HL-60/S4 treated with phorbol 12-myristate 13-acetate at 8.2 ng/mL for 4 days and 3 days (cell line): ENCODE measurements around the gene IFT20.
"Not testable (repeated sequence)": the region's sequence is repeated elsewhere in the genome, so short reads cannot be mapped to it uniquely, and the experiment has no call there.

Experiments
- in situ Hi-C: fragments of 300-500 bp; cut with MboI; formaldehyde crosslinking; loops from 2 replicates; pipeline ENCODE4 v1.15.0; 2022; ENCODE audit warnings: low sequenced_read_pairs

The IFT20 gene

DNA sequence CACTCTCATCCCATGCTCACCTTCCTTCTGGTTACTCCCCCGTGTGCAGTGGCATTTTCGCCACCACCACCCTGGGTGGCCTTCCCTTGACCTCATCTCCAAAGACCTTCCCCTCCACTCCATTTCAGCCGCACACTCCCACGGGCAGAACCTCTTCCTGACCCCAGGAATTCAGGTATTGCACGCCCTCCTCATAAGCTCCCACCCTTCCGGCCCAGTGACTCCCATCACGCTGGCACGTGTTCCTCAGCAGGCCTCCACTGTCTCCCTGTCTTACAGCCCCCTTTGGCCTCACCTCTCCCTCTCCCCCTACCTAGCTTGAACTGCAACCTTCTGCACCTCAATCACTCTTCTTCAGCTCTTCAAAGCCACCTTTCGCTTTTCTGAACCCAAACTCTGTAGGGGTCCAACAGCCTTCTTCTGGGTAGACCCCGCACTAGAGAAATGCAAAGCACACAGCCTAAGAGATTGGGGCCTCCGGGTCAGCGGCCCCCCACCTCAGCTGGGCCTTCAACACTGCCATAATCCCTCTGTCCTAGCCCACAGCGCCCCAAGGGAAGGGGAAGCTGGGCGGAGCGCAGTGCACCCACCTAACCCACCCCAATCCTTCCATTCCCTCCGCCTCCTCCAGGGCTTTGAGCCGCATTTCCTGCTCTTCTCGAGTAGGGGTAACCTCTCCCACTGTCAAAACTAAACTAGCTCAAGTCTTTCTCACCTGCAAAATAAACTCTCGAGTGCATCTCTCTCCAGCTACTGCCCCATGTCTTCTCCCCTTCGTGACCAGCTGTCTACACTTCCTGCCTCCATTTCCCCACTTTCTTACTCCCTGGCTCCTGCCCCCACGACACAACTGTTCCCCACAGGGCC is 17.9 kb downstream of the IFT20 start:
- in situ Hi-C loops, result no loop called here

DNA sequence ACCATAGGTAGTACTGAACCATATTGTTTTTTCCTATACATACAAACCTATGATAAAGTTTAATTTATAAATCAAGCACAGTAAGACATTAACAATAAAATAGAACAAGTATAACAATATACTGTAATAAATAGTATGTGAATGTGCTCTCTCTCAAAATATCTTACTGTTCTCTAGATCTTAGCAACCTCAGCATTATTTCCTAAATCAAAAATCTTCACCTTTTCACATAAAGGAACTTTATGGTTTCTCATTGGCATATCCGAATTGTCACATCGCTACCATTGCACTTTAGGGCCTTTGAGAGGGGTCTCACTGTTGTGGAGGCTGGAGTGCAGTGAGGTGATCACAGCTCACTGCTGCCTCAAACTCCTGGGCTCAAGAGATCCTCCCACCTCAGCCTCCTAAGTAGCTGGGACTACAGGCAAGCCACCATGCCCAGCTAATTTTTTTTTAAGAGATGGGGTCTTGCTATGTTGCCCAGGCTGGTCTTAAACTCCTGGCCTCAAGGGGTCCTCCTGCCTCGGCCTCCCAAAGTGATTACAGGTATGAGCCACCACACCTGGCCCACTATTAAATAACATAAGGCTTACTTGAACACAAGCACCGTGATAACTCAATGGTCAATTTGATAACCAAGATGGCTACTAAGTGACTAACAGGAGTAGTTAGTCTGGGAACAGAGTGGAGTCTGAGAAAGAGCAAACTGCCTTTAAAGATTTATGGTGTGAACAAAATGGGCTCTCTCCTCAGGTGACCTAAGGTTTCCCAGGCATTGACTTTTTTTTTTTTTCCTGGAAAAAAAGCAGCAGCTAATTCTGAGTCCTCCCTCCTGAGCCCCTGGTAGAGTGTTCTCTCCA is 19.2 kb downstream of the IFT20 start:
- in situ Hi-C loops, result no loop called here

DNA sequence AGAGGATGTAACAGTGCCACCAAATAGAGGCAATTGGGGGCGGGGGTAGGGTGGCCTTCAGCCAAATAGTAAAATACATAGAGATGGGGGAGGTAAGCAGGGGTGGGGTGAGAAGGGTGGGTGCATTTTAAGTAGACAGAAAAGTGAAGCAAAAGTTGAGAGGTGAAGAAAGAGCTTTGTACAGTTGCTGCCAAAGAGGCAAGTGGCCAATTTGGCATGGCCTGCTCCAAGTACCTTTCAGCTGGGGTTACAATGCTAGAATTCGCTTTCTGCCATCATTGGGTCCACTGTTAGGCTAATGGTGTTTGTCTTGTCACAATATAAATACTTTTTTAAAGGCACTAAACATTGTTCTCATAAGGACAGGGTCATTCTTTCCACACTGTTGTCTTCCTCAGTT is 21.4 kb downstream of the IFT20 start:
- in situ Hi-C loops, result no loop called here

DNA sequence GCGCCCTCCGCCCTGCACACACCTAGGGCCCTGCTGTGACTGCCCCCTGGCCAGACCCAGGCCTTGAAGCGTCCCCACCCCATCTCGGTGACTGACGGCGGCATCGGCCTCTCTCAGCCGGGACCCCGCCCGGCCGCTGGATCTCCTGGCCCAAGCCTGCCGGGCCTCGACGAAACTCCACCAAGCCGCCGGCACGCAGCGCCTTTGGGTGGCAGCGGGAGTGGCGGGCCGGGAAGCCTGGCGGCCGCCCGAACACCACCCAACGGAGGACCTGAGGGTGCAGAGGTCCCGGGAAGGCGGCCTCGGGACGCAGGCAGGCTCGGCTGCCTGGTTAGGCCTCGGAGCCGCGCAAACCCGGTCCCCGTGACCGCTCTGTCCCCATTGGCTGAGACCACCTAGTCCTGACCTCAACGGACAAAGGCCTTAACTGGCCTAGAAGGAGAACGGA is 28.3 kb downstream of the IFT20 start:
- in situ Hi-C loops, result no loop called here

DNA sequence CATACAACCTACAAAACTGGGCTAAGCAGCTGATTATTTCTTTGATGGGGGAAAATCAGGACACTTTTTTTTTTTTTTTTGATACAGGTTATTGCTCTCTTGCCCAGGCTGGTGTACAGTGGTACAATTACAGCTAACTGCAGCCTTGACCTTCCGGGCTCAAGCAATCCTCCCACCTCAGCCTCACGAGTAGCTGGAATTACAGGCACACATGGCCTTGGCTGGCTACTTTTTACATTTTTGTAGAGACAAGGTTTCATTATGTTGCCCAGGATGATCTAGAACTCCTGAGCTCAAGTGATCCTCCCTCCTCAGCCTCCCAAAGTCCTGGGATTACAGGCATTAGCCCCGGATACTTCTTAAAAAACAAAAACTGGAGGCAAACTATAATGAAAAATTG is 36.8 kb downstream of the IFT20 start:
- in situ Hi-C loops, result no loop called here

DNA sequence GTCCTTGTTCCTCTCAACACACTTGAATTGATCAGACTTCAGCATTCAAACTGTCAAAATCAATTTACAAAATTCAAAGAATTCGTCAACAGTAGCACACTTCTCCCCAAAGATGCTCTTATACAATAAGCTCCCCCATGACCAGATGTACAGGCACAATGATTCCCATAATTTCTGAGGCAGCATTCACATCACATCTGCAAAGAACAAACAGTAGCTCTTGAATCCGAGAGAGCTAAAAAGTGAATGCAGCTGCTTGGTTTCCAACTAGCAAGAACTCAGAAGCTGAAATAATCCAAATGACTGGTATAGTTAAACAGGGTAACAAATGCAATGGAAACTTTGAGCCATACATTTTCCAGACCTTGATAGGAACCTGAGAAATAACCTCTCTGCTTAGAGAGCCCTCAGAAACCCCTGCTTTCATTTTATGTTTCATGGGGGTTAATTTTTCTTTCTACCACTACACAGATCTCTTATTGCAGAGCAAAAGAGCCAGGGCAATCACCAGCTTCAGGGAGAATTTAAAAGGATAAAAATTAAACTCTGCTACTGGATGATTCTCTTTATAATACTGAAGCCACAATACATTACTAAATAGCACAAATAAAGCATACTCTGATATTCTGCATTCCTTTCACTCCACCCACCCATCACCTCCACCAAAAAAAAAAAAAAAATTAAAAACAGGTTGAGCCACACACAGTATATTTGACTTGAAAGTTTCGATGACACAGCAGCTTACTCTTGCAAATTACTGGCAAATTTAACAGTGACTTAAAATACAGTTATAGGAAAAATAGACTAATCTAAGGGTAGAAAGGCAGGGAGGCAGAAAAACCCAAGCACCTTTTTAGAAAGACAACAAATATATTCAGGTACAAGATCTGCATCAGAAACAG is 39.3 kb downstream of the IFT20 start:
- in situ Hi-C loops, result no loop called here

DNA sequence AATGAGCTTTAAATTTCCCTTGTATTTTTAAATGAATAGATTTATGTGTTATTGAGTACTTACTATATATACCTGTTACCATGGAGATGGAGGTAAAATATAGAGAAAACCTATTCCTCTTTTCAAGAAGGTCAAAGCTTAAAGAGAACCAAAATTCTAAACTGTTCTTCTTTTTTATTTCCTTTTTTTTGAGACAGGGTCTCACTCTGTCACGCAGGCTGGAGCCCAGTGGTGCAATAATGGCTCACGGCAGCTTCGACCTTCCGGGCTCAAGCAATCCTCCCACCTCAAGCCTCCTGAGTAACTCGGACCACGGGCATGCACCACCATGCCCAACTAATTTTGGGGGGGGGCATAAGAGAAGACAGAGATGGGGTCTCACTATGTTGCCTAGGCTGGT is 41.3 kb downstream of the IFT20 start:
- in situ Hi-C loops, result no loop called here

DNA sequence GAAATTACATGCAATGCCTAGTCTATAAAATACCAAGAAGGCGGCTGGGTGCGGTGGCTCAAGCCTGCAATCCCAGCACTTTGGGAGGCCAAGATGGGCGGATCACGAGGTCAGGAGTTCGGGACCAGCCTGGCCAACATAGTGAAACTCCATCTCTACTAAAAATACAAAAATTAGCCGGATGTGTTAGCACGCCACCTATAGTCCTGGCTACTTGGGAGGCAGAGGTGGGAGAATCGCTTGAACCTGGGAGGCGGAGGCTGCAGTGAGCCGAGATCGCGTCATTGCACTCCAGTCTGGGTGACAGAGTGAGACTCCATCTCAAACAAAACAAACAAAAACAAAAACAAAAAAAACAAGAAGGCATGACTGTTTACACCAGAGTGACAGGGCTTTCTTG is 42.4 kb downstream of the IFT20 start:
- in situ Hi-C loops, result not testable (repeated sequence)

DNA sequence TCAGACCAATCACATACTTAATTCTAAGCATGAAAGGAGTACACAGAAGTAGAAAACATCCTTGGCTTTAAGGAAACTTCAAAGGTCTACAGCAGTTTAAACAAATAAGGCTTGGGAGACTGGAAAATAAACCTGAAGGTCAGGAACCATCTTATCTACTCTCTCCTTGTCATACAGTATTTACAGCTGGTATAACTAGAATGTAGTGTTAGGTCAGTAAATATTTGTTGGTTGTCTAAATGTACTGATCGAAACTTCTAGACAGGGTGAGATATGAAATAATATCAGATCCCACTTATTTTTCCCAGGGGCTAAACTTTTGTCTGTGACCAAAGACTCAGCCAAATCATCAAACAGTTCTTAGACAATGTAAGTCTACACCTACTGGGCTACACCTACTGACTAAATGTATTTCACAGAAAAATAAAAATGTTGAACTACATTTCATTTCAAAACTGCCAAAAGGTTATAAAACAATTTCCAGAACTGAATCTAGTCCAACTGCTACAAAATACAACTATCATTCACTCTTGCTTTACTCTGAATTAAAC is 43.4 kb downstream of the IFT20 start:
- in situ Hi-C loops, result no loop called here

DNA sequence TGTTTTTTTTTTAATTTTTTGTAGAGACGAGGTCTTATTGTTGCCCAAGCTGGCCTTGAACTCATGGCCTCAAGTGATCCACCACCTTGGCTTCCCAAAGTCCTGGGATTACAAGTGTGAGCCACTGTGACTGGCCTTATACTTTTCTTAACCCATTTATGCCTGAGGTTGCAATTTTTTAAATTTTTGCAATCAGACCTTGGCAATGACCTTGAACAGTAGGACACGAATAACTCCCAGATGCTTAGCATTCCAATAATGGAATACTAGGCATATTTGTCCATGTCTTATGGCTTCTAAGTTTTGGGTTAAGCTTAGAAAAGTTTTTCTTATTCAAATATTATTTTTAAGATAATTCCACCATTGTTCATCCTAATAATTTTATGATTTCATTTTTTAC is 44.6 kb downstream of the IFT20 start:
- in situ Hi-C loops, result no loop called here

DNA sequence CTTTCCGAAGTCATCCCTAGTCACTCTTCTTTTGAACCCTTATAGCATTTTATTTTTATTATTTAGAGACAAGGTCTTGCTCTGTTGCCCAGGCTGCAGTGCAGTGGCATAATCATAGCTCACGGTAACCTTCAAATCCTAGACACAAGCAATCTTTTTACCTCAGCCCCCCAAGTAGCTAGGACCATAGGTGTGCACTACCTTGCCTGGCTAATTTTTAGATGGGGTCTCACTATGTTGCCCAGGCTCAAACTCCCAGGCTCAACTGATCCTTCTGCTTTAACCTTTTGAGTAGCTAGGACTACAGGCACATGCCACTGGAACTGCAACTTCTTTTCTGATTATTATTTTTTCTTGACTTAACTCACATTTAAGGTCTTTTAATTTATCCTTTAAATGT is 49.3 kb downstream of the IFT20 start:
- in situ Hi-C loops, result no loop called here

DNA sequence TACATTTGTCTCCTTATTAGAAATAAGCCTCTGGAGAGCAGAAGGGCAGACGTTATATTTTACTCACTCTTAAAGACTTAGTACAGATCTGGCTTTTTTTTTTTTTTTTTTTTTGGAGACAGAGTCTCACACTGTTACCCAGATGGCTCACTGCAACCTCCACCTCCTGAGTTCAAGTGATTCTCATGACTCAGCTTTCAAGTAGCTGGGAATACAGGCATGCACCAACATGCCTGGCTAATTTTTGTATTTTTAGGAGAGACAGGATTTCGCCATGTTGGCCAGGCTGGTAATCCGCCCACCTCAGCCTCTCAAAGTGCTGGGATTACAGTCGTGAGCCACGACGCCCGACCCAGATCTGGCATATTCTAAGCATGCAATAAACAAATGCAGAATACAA is 52.7 kb downstream of the IFT20 start:
- in situ Hi-C loops, result no loop called here

DNA sequence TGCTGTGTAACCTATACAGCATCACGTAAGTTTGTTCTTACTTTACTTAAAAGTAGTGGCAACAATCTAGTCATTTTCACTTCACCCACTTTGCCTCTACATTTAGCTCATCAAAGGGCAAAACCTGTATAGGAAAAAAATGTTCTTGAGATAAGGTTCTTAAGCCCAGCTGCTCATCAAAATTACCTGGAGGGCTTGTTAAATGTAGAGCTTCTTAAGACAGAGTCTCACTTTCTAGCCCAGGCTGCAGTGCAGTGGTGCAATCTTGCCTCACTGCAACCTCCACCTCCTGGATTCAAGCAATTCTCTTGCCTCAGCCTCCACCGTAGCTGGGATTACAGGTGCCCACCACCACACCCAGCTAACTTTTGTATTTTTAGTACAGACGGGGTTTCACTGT is 54.4 kb downstream of the IFT20 start:
- in situ Hi-C loops, result no loop called here

DNA sequence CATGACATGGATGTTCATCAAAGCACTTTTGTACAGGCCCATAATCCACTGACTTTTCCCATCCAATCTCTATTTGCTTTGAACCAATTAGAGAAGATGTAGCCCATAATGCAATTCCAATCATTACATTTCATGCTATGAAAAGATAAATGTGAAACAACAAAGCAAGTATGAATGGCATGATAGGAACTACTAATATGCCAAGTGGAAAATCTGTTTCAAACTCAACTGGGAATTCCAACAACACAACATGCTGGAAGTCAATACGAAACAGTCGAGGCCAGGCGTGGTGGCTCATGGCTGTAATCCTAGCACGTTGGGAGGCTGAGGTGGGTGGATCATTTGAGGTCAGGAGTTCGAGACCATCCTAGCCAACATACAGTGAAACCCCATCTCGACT is 55.9 kb downstream of the IFT20 start:
- in situ Hi-C loops, result no loop called here
